Hepatocyte (in vitro differentiated cells): ENCODE measurements around the gene PAQR5. TPM values are rescaled to one million over a fixed set of nuclear protein-coding genes. Genes with fewer than 3 reads are reported as not detected.

Experiments used
- DNase-seq: peaks from one replicate; pipeline ENCODE4 v3.0.0-alpha.2; 2016; ENCODE audit warnings: low spot score
- H2AFZ ChIP-seq: fragments of 200-600 bp; sonication (generic); 2 replicates; pipeline ENCODE4 v1.6.0; 2016; ENCODE audit warnings: antibody characterized with exemption, mild to moderate bottlenecking
- H3K27ac ChIP-seq: fragments of 200-600 bp; sonication (generic); 2 replicates; pipeline ENCODE4 v1.5.1; 2016; ENCODE audit warnings: mild to moderate bottlenecking
- H3K27me3 ChIP-seq: fragments of 200-600 bp; sonication (generic); 2 replicates; pipeline ENCODE4 v1.6.1; 2016
- H3K36me3 ChIP-seq: fragments of 200-600 bp; sonication (generic); replicated peaks from 2 replicates; pipeline ENCODE4 v1.5.1; 2016; ENCODE audit warnings: low read depth; ENCODE audit not compliant: insufficient read depth
- H3K4me1 ChIP-seq: fragments of 200-600 bp; sonication (generic); 2 replicates; pipeline ENCODE4 v1.5.1; 2016; ENCODE audit warnings: mild to moderate bottlenecking, moderate library complexity; ENCODE audit not compliant: insufficient read depth
- H3K4me2 ChIP-seq: fragments of 200-600 bp; sonication (generic); 2 replicates; pipeline ENCODE4 v1.6.0; 2016
- H3K4me3 ChIP-seq: fragments of 200-600 bp; sonication (generic); 2 replicates; pipeline ENCODE4 v1.5.1; 2016; ENCODE audit warnings: mild to moderate bottlenecking
- H3K79me2 ChIP-seq: fragments of 200-600 bp; sonication (generic); 2 replicates; pipeline ENCODE4 v1.6.0; 2017; ENCODE audit warnings: mild to moderate bottlenecking
- H3K9me2 ChIP-seq: fragments of 200-600 bp; sonication (generic); replicated peaks from 2 replicates; pipeline ENCODE4 v1.6.0; 2017; ENCODE audit warnings: mild to moderate bottlenecking; ENCODE audit not compliant: insufficient read depth
- H3K9me3 ChIP-seq: fragments of 200-600 bp; sonication (generic); 2 replicates; pipeline ENCODE4 v1.5.1; 2016; ENCODE audit warnings: low read depth, mild to moderate bottlenecking
- H4K20me1 ChIP-seq: fragments of 200-600 bp; sonication (generic); 2 replicates; pipeline ENCODE4 v1.6.0; 2016; ENCODE audit warnings: mild to moderate bottlenecking; ENCODE audit not compliant: insufficient read depth, poor library complexity, severe bottlenecking
- EZH2 ChIP-seq: fragments of 200-600 bp; sonication (generic); IDR thresholded peaks from 2 replicates; pipeline ENCODE4 v1.6.1; 2016; ENCODE audit warnings: antibody characterized with exemption, mild to moderate bottlenecking, borderline replicate concordance
- EZH2phosphoT487 ChIP-seq: fragments of 200-600 bp; sonication (generic); IDR thresholded peaks from one replicate; pipeline ENCODE4 v1.6.1; 2018; ENCODE audit warnings: antibody characterized with exemption, mild to moderate bottlenecking, low read depth, moderate library complexity; ENCODE audit not compliant: unreplicated experiment, severe bottlenecking
- WGBS: methylation state at CpG from one replicate; pipeline ENCODE4 v1.1.6; 2016; ENCODE audit warnings: low lambda C conversion rate; ENCODE audit errors: missing lambda C conversion rate; 5-methylcytosine and 5-hydroxymethylcytosine counted together
- polyA plus RNA-seq: library from polyadenylated mRNA; unstranded; fragments of >200 nt; fragmentation: Nextera tagmentation; extraction: Ambion mirVana; gene quantifications from 2 replicates; pipeline ENCODE4 v1.2.1, GENCODE V29; 2016
- total RNA-seq: library from RNA; depleted of rRNA; stranded (reverse); fragments of >200 nt; gene quantifications from 2 replicates; pipeline ENCODE4 v1.2.3, GENCODE V29; 2014
- TF ChIP-seq, protein P1 (sequence below): fragments of 200-600 bp; sonication (generic); IDR thresholded peaks from 2 replicates; pipeline ENCODE4 v1.5.1; 2016; ENCODE audit warnings: antibody characterized with exemption, mild to moderate bottlenecking; ENCODE audit not compliant: poor library complexity

Gene PAQR5
- total and polyA plus RNA-seq, 2 experiments from 2014 or later = 2.1 to 2.8 TPM

DNA sequence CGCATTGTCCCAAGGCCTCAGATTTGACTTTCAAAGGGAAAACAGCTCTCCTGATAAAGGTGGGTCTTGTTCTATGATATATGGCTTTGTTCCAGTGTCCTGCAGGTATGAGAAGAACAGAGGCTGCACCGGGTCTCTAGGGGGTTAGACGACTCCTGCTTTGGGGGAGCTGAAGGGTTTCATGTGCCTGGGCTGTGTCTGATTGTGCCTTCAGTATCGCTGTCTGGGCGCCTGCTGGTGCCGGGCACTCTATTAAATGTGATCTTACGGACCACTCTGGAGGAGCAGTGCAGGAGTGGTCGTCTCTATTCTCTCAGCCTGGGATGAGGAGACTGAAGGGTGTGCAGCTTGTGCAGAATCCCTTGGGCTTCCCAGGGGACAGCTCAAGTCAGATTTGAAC, 16.0 kb downstream of the PAQR5 start:
- no peak for DNase-seq
- H3K79me2 ChIP-seq = no peaks in the 10 kb centered on the region
- H3K36me3 ChIP-seq = no peaks in the 10 kb centered on the region
- no peaks in the 10 kb centered on the region for H3K27me3 ChIP-seq
- H3K9me2 ChIP-seq = no peaks in the 10 kb centered on the region
- no peak overlapping the region for H2AFZ ChIP-seq
- no peak for TF ChIP-seq EZH2
- TF ChIP-seq, protein P1, sequence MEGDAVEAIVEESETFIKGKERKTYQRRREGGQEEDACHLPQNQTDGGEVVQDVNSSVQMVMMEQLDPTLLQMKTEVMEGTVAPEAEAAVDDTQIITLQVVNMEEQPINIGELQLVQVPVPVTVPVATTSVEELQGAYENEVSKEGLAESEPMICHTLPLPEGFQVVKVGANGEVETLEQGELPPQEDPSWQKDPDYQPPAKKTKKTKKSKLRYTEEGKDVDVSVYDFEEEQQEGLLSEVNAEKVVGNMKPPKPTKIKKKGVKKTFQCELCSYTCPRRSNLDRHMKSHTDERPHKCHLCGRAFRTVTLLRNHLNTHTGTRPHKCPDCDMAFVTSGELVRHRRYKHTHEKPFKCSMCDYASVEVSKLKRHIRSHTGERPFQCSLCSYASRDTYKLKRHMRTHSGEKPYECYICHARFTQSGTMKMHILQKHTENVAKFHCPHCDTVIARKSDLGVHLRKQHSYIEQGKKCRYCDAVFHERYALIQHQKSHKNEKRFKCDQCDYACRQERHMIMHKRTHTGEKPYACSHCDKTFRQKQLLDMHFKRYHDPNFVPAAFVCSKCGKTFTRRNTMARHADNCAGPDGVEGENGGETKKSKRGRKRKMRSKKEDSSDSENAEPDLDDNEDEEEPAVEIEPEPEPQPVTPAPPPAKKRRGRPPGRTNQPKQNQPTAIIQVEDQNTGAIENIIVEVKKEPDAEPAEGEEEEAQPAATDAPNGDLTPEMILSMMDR = no peak
- TF ChIP-seq EZH2phosphoT487 = no peak
- no peaks in the 10 kb centered on the region for H4K20me1 ChIP-seq
- WGBS = 92% methylated on average over 8 of the region's 8 CpGs
- H3K4me3 ChIP-seq = no peak overlapping the region
- no peak overlapping the region for H3K27ac ChIP-seq
- peaks cover 6% of the 10 kb centered on the region for H3K4me1 ChIP-seq
- H3K9me3 ChIP-seq = no peaks in the 10 kb centered on the region
- H3K4me2 ChIP-seq = no peak overlapping the region

DNA sequence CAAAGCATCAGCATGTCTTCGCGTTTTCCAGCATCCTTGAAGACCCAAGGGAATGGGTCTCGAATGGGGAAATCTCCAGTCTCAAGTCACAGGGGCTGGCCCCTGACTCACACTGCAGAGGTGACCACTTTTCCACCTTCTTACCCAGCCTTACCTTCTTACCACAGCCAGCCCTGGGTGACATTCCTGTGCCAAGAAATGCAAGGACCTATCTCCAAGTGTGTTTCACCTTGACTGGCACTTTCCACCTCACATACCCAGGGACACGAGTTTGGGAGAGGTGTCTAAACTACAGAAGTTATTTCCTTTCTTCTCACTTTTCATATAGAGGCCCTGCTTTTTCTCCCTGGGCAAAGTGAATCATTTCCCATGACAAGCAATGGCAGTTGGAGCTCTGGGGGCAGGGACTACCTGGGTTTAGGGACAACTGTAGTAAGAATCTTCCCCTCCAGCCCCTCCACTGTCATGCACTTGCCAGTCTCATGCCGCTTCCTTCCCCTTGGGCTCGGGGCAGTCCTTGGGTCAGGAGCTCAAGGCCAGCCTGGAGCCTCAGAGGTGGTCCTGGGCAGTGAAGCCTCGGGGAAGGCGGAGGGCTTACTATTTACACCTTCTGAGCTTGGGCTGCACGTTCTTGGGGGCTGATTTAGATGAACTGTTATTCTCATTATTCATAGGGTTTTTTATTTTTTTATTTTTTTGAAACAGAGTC, 16.8 kb downstream of the PAQR5 start:
- Histone ChIP-seq H4K20me1 (no peaks in the 10 kb centered on the region), H3K4me2 (no peak overlapping the region), H3K27me3 (no peaks in the 10 kb centered on the region), H3K36me3 (no peaks in the 10 kb centered on the region), H3K27ac (no peak overlapping the region), H3K79me2 (no peaks in the 10 kb centered on the region), H3K9me3 (no peaks in the 10 kb centered on the region), H2AFZ (no peak overlapping the region), H3K9me2 (no peaks in the 10 kb centered on the region), H3K4me1 (peaks cover 8% of the 10 kb centered on the region), H3K4me3 (no peak overlapping the region)
- no peak for DNase-seq
- WGBS = 91% methylated on average over 9 of the region's 9 CpGs
- TF ChIP-seq, protein P1 = no peak
- no peak for TF ChIP-seq EZH2
- no peak for TF ChIP-seq EZH2phosphoT487

DNA sequence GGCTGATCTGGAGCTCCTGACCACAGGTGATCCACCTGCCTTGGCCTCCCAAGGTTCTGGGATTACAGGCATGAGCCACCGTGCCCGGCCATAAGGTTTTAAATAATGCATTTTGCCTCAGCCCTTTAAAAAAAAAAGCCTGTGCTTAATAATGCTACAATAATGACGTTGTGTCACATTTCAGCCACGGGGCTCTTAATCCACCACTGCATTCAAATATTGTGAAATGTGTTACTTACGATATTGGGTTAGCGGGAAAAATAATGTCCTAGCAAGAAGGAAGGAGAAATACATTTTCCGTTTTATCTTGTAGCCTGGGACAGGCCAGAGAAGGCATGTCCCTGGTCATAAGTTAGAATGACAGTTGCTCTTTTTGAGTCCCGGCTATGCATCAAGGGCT, 17.6 kb downstream of the PAQR5 start:
- 91% methylated on average over 8 of the region's 8 CpGs for WGBS
- Histone ChIP-seq H3K4me3 (no peak overlapping the region), H4K20me1 (no peaks in the 10 kb centered on the region), H3K4me1 (peaks cover 8% of the 10 kb centered on the region), H3K79me2 (no peaks in the 10 kb centered on the region), H3K4me2 (no peak overlapping the region), H3K9me3 (no peaks in the 10 kb centered on the region), H3K9me2 (no peaks in the 10 kb centered on the region), H2AFZ (no peak overlapping the region), H3K27me3 (no peaks in the 10 kb centered on the region), H3K27ac (no peak overlapping the region), H3K36me3 (no peaks in the 10 kb centered on the region)
- no peak for DNase-seq
- TF ChIP-seq EZH2phosphoT487 = no peak
- TF ChIP-seq, protein P1 = no peak

DNA sequence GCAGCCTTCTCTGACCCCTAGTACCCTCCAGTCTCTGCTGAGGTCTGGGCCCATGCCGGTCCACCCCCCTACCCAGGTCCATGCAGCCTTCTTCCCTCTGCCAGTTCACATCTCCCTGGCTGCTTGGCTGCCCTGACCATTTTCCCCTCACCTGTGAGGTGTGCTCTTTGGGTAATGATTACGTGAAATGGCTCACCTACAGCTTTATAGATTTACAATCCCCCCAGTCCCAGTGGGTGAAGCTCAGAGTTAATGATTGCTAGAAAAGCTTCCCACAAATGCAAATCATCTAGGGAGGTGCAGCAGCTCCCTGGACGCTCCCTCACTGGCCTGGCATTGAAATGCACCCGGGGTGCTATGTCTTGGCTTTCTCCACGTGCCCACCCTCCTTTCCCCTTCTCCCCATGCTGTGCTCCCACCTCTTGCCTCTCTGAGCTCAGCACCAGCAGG, 18.7 kb downstream of the PAQR5 start:
- Histone ChIP-seq H4K20me1 (no peaks in the 10 kb centered on the region), H3K9me3 (no peaks in the 10 kb centered on the region), H3K27ac (no peak overlapping the region), H3K4me2 (peak overlapping the region; percentile 33), H3K79me2 (no peaks in the 10 kb centered on the region), H3K4me1 (peaks cover 8% of the 10 kb centered on the region), H3K9me2 (no peaks in the 10 kb centered on the region), H3K4me3 (no peak overlapping the region), H3K36me3 (no peaks in the 10 kb centered on the region), H2AFZ (no peak overlapping the region), H3K27me3 (no peaks in the 10 kb centered on the region)
- WGBS = 50% methylated on average over 5 of the region's 5 CpGs
- TF ChIP-seq EZH2phosphoT487 (no peak), EZH2 (no peak)
- TF ChIP-seq, protein P1 = no peak
- DNase-seq = peak; percentile 63
